Measurements from ENCODE around the gene INPP4B. TPM values are rescaled to one million over a fixed set of nuclear protein-coding genes. Genes with fewer than 3 reads are reported as not detected.
A peak's percentile ranks its signal among the peaks of the same experiment; 100 is the strongest.

The INPP4B gene
- polyA plus RNA-seq, 5 donors, result 5.5 to 15.7 (median 11.7) TPM

DNA sequence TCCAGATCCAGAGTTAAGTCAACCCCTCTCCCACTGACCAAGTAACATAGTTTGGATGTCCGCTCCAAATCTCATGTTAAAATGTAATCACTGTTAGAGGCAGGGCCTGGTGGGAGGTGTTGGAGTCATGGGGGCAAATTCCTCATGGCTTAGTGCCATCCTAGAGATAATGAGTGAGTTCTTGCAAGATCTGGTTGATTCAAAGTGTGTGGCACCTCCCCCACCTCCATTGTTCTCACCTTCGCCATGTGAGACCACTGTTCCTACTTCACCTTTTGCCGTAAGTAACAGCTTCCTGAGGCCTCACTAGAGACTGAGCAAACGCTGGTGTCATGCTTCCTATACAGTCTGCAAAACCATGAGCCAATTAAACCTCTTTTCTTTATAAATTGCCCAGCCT is 548.8 kb downstream of the INPP4B start:
- no peak for DNase-seq

DNA sequence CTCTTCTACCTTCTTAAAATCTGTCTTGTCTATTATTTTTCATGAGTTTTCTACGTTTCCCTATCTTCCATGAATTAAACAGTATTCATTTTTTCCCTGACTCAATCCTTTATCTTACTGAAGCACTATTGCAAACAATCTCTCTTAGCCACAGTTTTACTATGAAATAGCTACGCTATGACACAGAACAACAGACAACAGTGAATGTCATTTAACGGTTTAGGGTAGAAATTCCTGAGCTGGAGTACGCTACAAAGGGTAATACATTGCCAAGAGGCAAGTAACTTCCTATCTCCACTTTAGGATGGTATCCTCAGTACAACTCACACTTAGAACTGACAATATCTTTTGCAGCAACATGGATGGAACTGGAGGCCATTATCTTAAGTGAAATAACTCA is 552.6 kb downstream of the INPP4B start:
- DNase-seq, result no peak

DNA sequence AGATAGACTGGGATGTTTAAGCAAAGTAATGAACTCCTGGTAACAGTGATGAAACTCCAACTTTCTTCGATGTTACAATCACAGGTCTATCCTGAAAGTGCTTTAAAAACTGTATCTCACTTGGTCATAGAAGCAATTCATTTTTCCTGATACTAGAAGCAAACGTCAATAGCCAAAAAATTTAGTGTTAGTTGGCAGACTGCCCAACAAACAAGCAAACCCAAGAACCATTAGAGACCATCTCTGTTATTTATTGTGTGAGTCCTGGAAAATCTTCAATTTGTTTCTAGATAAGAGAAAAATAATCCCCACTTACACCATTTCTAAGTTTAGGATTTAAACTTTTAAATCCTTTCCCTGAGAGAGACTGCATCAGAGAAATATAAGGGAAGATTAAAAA is 553.9 kb downstream of the INPP4B start:
- peak; percentile 11 for DNase-seq

DNA sequence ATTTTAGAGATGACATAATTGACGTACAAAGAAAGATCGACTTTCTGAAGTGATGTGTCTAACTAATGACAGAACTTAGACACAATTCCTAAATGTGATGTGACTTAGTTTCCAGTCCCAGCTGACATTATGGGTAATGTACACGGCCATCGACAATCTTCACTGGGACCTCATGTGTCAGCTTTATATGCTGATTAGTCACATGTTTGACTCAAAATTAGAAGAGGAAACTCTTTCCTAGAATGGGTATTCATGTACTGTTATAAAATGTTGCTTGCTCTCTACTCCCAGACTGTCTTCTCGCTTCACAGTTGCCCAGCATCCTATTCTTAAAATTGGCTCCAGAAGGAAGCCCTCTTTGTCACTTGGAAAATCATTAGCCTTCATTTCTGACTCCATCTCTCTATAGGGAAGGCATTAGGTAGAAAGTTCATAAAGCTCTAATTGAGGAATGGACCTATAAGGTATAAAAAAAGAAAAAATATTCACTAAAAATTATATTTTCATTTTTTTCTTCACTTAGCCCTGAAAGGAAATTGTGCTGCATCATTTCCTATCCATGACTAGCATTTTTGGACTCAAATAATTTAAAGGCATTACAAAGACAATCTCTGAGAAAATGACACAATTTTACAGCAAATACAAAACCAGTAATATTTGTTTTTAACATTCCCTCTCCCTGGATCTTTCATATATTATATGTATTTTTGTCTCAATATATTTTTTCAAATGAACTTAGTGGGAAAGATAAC is 554.6 kb downstream of the INPP4B start:
- DNase-seq, result no peak

DNA sequence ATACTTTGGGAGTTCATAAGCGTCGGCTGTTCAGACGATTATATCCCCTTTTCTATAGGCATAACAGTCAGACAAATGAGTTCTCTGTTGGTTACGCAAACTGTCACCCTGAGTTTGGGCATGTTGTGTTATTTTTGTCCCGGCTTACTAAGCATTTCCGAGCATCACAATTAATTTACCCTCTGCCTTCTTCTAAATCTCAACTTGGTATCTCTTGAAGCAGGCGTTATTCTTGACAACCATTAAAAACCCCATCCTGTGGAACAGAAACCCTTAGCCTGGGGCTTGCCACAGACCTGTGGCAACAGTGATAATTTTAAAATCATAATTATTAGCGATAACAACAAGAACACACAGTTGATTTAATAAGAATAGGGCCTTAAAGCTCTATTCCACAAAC is 558.7 kb downstream of the INPP4B start:
- DNase-seq, result no peak

DNA sequence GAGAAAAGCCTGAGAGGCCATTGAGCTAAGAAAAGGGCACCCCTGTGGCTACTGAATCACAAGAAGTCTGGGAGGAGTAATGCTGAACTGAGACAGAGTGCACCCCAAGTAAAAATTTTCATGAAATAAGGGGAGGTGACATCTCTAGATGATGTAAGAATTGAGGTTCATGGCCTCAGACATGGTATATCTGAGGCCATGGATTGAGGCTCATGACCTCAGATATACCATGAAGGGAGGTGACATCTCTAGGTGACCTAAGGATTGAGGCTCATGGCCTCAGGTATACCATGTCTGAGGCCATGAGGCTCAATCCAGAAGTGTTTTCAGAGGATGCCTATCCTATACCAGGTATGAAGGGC is 560.9 kb downstream of the INPP4B start:
- DNase-seq, result no peak

DNA sequence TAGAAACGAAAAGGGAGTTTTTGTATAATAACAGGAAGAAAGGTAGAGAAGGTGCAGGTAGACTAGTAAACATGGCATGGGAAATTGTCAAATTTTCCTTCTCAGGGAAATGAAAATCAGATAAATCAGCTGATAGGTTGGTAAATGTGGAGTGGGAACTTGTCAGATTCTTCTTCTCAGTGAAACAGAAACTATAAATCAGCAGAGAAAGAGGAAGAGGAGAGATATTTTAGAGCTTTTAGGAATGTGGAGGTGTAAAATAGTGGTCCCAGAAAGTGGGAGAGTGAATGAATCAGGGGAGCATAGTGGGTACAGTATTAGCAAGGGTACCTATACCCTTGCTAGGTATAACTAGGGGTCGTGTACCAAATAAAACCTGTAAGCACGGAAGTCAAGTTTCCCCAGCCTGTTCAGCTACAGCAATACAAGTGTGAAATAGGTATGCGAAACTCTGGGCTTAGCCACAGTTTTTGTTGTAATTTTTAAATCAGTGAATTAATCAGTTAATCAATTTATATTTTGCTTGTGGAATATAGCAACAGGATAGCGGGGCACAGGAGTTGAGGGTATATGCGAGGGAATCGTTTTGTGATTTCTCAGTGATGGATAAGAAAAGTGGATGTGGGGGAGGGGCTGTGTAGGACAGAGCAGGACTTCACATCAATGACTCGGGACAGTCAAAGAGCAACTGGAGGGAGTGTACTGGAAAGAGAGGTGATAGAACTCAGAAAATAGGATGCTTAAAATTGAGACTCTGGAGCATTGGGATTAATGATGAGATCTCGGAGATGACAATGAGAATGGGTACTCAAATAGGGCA is 561.5 kb downstream of the INPP4B start:
- DNase-seq, result no peak

DNA sequence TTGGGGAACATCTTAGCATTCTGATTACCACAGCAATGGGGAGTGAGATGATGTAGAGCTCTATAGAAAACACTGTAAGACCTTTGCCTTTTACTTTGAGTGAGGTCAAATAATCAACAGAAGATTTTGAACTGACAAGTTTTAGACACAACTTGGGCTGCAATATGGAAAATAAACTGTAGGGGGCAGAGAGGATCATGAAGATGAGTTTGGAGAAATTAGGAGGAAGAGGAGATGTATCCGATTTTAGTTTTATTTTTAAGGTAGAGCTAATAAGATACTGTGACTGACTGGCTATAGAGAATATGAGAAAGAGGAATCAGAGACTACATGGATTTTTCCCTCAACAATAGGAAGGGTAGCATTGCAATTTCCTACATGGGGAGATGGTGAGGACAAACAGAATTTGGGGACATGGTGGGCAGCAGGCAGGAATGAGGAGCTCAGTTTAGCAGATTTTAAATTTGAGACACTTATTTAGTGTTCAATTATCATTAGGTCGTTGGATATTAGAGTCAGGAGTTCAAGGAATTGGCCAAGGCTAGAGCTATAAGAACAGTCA is 563.1 kb downstream of the INPP4B start:
- no peak for DNase-seq

DNA sequence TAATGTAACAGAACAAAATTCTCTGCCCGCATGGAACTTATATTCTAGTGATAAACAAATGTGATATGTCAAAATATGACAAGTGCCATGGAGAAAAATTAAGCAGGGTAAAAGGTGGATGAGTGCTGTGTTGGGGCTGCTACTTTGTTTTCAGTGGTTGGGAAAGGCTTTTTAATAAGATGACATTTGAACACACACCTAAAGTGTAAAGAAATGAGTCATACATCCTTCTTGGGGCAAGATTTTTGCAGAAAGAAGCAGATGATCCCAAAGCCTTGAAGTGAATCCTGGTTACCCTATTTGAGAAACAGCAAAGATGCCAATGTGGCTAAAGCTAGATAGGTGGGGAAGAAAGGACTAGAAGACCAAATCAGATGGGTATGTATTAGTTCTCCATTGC is 564.1 kb downstream of the INPP4B start:
- DNase-seq, result no peak

DNA sequence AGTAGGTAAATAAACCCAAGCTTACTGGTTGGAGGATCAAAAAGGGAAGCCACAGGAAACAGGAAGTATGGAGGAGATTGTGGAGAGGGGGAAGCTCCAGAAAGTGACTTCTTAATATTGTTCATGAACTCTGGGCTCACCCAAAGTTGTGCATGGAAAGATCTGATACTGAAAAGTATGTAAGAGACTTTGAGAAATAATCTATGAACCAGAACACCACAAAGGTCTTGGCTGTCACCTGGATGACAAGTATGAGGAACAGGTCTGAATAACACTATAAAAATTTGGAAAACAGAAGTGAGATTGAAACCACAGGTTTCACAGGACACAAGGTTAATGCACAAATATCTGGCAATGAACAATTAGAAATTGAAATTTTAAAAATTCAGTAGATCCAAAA is 567.4 kb downstream of the INPP4B start:
- DNase-seq, result no peak

DNA sequence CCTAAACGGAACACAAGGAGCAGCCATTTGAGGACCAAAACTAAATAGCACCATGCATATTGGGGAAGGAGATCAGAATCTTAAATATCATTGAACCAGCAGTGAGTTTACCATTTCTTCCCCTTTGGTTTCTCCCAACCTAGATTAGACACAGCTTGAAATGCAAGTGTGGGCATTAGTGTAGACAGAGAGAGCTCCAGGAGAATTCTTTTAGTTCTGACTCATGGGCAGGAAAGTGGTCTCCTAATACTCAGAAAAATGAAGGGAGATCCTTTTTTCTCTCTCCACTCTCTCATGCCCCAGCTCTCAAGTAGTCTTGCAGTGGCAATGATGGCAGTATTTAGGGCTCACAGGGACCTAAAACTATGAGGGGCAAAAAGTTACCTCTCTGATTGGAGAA is 567.9 kb downstream of the INPP4B start:
- DNase-seq, result no peak

DNA sequence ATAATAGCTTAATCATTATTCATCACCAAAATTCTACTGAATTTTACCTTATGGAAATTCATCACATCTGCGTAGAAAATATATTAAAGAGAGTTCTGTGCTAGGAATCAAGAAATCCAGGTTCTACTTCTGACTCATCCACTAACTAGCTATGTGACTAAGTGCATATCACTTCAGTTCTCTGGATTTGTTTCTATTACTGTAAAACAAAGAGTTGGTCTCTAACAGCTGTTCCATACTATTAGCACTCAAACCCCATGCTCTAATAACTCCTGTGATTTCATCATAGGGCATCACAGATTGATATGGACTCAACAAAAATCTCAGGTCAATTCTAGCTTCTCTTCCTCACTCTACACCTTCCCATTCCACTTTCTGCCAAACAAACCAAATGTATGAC is 572.0 kb downstream of the INPP4B start:
- no peak for DNase-seq

DNA sequence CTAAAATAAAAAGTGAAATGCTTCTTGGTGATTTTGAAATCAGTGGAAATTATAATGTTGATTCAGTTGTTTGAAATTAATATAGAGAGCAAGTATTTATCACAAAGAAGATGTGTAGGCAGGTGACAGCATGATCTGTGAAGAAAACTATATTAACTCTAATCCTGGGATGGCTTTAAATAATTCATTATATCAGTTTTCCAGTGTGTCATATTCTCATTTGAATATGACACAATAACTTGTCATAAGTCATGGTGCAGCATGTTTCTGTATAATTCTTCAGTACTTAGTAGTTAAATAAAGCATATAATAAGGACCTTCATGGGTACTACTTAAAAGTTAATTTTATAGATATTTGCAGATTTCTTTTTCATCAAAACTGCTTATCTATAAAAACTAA is 573.6 kb downstream of the INPP4B start:
- no peak for DNase-seq

DNA sequence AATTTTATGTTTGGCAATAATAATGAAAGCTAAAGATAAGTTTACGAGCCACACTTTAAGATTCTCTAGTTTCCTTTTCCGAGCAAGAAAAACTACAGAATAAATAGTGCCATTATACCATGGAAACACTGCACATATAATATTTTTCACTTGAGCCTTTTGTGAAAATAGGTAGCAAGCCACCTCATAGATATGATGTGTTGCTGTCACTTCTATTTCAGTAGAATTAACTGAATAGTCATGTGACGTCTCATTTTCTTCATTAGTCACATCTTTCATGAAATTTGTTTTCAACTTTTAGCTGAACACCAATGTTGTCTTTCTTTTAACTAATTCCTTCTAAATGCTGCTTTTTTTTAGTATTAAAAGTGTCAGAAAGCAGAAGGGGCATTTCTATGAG is 574.3 kb downstream of the INPP4B start:
- no peak for DNase-seq

DNA sequence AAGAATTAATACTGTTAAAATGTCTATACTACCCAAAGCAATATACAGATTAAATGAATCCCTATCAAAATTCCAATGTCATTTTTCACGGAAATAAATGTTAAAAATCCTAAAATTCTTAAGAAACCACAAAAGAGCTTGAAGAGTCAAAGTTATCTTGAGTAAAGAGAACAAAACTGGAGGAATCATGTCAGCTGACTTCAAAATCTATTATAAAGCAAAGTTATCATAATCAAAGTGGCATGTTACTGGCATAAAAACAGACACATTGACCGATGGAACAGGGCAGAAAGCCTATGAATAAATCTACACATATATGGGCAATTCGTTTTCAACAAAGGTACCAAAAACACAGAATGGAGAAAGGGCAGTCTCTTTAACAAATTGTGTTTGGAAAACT is 579.0 kb downstream of the INPP4B start:
- no peak for DNase-seq

DNA sequence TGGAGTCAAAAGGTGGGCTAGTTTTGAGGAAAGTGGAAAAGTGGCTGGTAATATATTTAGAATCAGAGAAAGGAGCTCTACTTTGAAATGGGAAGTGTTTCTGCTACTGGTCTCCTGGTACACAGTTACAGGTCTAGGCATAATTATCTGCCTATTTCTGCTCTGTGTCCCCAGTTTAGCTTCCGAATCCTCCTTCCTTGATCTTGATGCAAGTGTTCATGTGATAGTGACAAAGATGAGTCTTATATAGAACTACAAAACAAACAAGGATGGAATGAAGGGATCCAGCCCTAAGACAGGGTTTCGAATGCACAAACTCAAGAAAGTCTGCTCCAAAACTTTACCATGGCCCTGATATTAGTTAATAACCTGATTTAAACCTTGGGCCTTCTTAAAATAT is 580.2 kb downstream of the INPP4B start:
- no peak for DNase-seq

DNA sequence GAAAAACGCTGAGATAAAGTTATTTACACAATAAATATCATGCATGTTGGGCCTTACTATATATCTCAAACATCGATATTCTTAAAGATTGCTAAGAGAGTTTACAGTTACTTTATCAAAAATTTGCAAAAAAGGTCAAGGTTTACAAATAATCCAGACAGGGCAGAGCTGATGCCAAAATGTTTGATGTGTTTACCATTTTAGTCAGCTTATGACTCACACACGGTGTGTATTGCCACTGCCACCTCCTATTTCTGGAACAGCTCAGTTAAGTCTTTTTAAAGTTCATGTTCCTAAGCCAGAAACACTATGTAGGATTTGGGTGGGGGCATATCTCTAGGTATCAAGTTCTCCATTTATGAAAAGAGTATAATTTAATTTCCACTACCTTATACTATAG is 580.6 kb downstream of the INPP4B start:
- no peak for DNase-seq

DNA sequence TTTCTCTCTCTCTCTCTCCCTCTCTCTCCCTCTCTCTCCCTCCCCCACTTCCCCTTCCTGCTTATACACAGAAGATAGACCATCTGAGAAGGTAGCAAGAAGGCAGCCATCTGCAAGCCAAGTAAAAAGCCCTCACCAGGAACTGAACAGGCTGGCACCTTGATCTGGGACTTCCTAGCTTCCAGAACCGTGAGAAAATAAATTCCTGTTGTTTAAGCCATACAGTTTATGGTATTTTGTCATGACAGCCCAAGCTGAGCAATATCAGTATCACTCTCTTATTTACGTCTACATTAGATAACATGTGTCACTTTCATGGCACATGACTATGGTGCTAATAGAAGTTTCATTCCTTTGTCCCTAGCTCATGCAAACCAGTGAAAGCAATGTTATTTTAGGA is 581.1 kb downstream of the INPP4B start:
- peak; percentile 64 to 67 for DNase-seq

DNA sequence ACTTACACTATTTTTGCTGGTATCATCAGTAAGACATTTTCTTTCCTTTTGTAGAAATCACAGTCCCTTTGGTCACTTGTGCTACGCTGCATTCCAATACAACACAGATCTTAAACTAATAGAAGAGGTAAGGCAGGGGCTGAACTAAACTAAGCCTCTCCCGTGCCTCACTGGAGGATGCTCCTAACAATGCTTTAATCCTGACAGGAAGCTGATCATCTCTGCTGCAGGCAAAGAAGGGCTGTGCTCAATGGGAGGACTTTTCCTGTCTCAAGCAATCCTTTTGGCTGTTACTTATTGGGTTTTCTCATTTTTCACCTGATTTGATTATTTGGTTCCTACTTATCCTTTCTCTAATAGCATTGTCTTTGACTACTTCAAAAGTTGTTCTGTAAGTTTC is 583.1 kb downstream of the INPP4B start:
- DNase-seq, result no peak

DNA sequence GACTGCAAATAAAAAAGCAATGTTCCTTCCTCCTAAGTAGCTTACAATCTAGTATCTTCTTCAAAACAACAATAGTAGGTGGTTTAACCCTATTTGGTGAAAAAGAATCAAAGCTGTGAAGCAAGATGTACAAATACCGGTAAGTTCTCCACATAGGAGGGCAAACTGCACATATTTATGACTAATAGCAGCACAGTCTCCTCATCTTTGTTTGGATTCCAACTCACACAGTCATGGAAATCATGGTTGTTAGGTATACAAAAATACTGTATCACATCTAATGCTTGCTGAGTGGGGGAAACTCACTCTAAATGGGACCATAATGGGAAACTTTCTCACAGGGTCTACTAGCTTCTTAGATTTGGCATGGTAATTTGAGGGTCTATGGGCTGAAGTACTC is 597.2 kb downstream of the INPP4B start:
- DNase-seq, result no peak

DNA sequence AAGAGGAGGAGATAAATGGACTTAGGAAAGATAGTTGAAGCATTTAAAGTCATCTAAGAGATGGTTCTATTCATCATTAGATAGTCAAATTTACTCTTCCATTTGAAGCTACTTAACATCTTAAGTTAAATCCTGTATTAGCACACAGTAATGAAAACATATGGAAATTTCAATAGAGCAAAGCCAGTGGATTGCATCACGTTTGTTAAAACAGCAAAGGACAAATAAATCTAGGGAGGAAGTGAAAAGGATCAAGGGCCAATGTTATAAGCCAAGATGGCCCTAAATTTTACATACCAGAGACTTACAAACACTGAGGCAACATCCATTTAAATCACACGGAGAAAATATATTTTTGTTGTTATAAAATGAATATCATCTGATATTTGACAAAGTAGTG is 602.8 kb downstream of the INPP4B start:
- DNase-seq, result no peak

DNA sequence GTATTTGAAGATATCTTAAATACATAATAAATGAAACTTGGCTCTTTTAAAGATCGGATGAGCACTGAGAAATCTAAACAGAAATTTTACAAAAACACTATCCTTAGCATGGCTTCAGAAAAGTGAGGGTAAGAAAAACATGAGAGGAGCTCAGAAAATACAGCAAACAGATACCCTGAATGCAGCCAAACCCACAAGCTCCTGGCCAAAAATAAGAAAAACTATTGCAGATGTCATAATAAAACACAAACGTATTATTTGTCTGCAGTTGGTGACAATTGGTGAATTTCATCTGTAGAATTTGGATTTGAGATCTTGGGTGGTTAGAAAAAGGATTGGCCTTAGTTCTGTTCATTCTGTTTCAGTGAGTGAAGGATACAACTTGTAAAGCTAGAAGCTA is 603.9 kb downstream of the INPP4B start:
- no peak for DNase-seq

DNA sequence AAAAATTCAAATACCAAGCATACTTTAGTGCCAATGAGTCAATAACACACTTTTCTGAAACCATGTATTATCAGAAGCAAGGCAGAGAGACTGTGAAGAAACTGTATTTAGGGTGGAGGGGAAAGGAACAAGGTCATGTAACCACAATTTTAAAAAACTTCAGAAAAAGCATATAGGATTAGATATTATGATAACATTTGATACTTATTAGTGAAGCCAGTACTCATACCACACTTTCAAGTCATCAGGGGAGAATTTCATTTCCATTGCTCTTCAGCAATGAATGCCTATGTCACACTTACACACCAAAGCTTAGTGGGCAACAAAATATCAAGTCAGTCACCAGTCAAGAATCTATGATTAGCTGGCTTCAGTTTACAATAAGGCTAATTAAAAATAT is 607.5 kb downstream of the INPP4B start:
- no peak for DNase-seq

Measured in right lung (tissue), 5 donors.